ENCODE data around the gene TSPAN17. TPM values are rescaled to one million over a fixed set of nuclear protein-coding genes. Genes with fewer than 3 reads are reported as not detected.

The TSPAN17 gene
- total and polyA plus RNA-seq, 2 donors from 2014 or later = 32.1 to 34.3 TPM

DNA sequence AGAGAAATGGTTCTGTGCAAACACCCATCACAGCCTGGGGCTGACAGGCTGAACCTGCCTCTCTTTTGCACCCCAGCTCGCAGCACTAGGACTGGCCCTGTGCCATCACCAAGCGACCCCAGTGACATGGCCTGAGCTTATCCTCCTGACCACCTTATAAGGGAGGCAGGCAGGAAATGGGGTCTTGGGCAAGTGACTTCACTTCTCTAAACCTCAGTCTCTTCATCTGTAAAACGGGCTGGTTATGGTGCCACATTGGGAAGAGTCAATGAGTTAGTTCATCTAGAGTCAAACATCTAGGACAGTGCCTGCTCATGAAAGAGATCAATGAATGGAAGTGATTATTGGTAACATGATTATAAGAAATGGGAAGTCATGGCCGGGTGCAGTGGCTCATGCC, 23.1 kb upstream of the TSPAN17 start:
- Histone ChIP-seq H3K27me3 (ENCODE audit: control insufficient read depth, insufficient read depth, low read length) (peaks cover 27% of the 10 kb centered on the region), H3K4me1 (ENCODE audit: control insufficient read depth in 2 of 3, insufficient read depth in 2 of 3, low read depth in 1 of 3, low read length in 3 of 3) (no peaks in the 10 kb centered on the region), H3K4me3 (ENCODE audit: low read length in 3 of 3) (no peak overlapping the region), H3K9me3 (ENCODE audit: control insufficient read depth in 2 of 3, insufficient read depth in 1 of 3, low read length in 3 of 3) (no peaks in the 10 kb centered on the region), H3K36me3 (ENCODE audit: control insufficient read depth in 2 of 3, insufficient read depth in 3 of 3, low read length in 3 of 3) (no peaks in the 10 kb centered on the region), H3K27ac (ENCODE audit: low read depth in 2 of 2, low read length in 2 of 2) (no peak overlapping the region), H3K9ac (ENCODE audit: low read length in 3 of 3) (no peak overlapping the region)
- intact Hi-C loops (cut with DNase I) = no loop called here
- FAIRE-seq (no peak), DNase-seq (no peak)
- no peak for TF ChIP-seq CTCF (IDR thresholded peaks at IDR 0.05; ENCODE audit: borderline replicate concordance, extremely low read depth, insufficient read depth)

DNA sequence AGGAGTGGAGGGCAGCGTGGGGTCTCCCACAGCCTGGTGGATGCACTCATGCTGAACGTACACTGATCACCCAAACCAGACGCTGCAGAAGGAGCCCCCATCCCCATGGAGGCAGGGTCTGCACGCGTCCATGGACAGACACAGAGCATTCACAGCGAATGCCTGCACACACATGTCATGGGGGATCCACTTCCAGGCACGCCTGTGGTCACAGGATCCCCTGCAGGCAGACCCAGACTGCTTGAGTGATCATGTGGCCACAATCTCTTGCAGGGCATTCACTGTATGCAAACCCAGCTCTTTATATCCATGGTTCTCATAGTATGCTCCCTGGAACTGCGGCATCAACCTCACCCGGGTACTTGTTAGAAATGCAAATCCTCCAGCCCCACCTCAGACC, 22.3 kb upstream of the TSPAN17 start:
- intact Hi-C loops (cut with DNase I) = no loop called here
- no peak for DNase-seq
- no peak for FAIRE-seq
- H3K27ac ChIP-seq (ENCODE audit: low read depth in 2 of 2, low read length in 2 of 2) = no peak overlapping the region
- peaks cover 0 to 2% (median 0%) of the 10 kb centered on the region in 3 donors for H3K4me1 ChIP-seq (ENCODE audit: control insufficient read depth in 2 of 3, insufficient read depth in 2 of 3, low read depth in 1 of 3, low read length in 3 of 3)
- TF ChIP-seq CTCF (IDR thresholded peaks at IDR 0.05; ENCODE audit: borderline replicate concordance, extremely low read depth, insufficient read depth) = no peak
- H3K36me3 ChIP-seq (ENCODE audit: control insufficient read depth in 2 of 3, insufficient read depth in 3 of 3, low read length in 3 of 3) = no peaks in the 10 kb centered on the region
- no peak overlapping the region for H3K9ac ChIP-seq (ENCODE audit: low read length in 3 of 3)
- no peaks in the 10 kb centered on the region for H3K9me3 ChIP-seq (ENCODE audit: control insufficient read depth in 2 of 3, insufficient read depth in 1 of 3, low read length in 3 of 3)
- H3K27me3 ChIP-seq (ENCODE audit: control insufficient read depth, insufficient read depth, low read length) = peaks cover 26% of the 10 kb centered on the region
- H3K4me3 ChIP-seq (ENCODE audit: low read length in 3 of 3) = no peak overlapping the region

DNA sequence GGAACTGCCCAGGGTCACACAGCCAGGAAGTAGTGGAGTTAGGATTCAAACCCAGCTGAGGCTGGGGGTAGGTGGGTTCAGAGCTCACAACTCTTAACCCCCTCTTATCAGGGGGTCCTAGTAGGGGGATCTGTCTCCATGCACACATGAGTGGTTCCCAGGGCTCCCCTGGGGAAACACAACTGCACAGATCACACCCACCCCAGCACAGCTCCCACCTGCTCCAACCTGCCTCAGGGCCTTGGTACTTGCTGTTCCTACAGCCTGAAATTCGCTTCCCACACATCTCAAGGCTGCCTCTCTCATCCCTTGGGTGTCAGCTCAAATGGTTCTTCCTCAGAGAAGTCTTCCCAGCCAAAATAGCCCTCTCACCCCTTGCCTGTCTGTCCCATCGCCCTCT, 21.8 kb upstream of the TSPAN17 start:
- H3K27me3 ChIP-seq (ENCODE audit: control insufficient read depth, insufficient read depth, low read length) = peaks cover 25% of the 10 kb centered on the region
- no peak overlapping the region for H3K4me3 ChIP-seq (ENCODE audit: low read length in 3 of 3)
- H3K9me3 ChIP-seq (ENCODE audit: control insufficient read depth in 2 of 3, insufficient read depth in 1 of 3, low read length in 3 of 3) = no peaks in the 10 kb centered on the region
- no peak overlapping the region for H3K9ac ChIP-seq (ENCODE audit: low read length in 3 of 3)
- H3K27ac ChIP-seq (ENCODE audit: low read depth in 2 of 2, low read length in 2 of 2) = no peak overlapping the region
- intact Hi-C loops (cut with DNase I) = no loop called here
- H3K36me3 ChIP-seq (ENCODE audit: control insufficient read depth in 2 of 3, insufficient read depth in 3 of 3, low read length in 3 of 3) = no peaks in the 10 kb centered on the region
- FAIRE-seq (no peak), DNase-seq (no peak)
- no peak for TF ChIP-seq CTCF (IDR thresholded peaks at IDR 0.05; ENCODE audit: borderline replicate concordance, extremely low read depth, insufficient read depth)
- H3K4me1 ChIP-seq (ENCODE audit: control insufficient read depth in 2 of 3, insufficient read depth in 2 of 3, low read depth in 1 of 3, low read length in 3 of 3) = peaks cover 0 to 3% (median 0%) of the 10 kb centered on the region in 3 donors
